HepG2 (cell line): ENCODE results near the gene TTC39C. TPM values are rescaled to one million over a fixed set of nuclear protein-coding genes. Genes with fewer than 3 reads are reported as not detected.

Source experiments
- ATAC-seq: fragments of 200-7000 bp; cut with Tn5 transposase; 3 replicates; pipeline ENCODE4 v1.9.1; 2020; ENCODE audit warnings: mild to moderate bottlenecking, moderate library complexity
- BruUV-seq: library from RNA; stranded (reverse); fragments of 400-500 nt; replicated peaks from 2 replicates; lab custom pipeline; 2021; lab: Mats Ljungman, UMichigan
- CTCF ChIA-PET: fragments of 300-600 bp; formaldehyde crosslinking; extraction: SDS; loops from one replicate; lab custom pipeline; 2021; ENCODE audit warnings: low total read pairs, inconsistent platforms, low intra/inter-chr PET ratio; lab: Yijun Ruan, JAX
- POLR2A ChIA-PET: fragments of 350-600 bp; sonication (Branson Sonifier 250); formaldehyde crosslinking; loops from one replicate; lab custom pipeline; 2020; ENCODE audit warnings: antibody characterized with exemption, inconsistent platforms; lab: Yijun Ruan, JAX
- DNase-seq: peaks from one replicate; pipeline ENCODE4 v3.0.0-alpha.2; 2015; ENCODE audit warnings: low spot score
- FAIRE-seq: peaks from 3 replicates; lab custom pipeline; 2011; peaks lifted over from hg19 to GRCh38; lab: Jason Lieb, UNC
- H2AFZ ChIP-seq: one replicate; pipeline ENCODE4 v1.6.1; 2011; ENCODE audit warnings: low read length, inconsistent platforms
- H3K27ac ChIP-seq: fragments of 300-600 bp; 3 replicates; pipeline ENCODE4 v1.8.0; 2011; ENCODE audit warnings: mixed run types, mild to moderate bottlenecking, mixed read lengths, low read length, inconsistent platforms; ENCODE audit not compliant: insufficient read depth; ENCODE audit errors: extremely low read length
- H3K27me3 ChIP-seq, 2 experiments: fragments of 200-600 bp in 1 of 2; 2 replicates in 1 of 2; 3 replicates in 1 of 2; pipeline versions ENCODE4 v1.6.0 to v1.8.0; 2011; ENCODE audit warnings: low read length in 2 of 2, mild to moderate bottlenecking in 2 of 2, moderate library complexity in 2 of 2, inconsistent platforms in 1 of 2; ENCODE audit not compliant: insufficient read depth in 2 of 2, control insufficient read depth in 1 of 2
- H3K36me3 ChIP-seq, 2 experiments: fragments of 200-600 bp in 1 of 2; replicated peaks in 1 of 2; 2 replicates in 1 of 2; 3 replicates in 1 of 2; pipeline versions ENCODE4 v1.5.1 to v1.8.0; 2011; ENCODE audit warnings: low read length in 2 of 2, inconsistent platforms in 1 of 2; ENCODE audit not compliant: insufficient read depth in 2 of 2, control insufficient read depth in 1 of 2
- H3K4me1 ChIP-seq: 2 replicates; pipeline ENCODE4 v1.5.1; 2012; ENCODE audit warnings: low read length, inconsistent platforms; ENCODE audit not compliant: insufficient read depth
- H3K4me2 ChIP-seq: 2 replicates; pipeline ENCODE4 v1.6.0; 2011; ENCODE audit warnings: low read depth, low read length, inconsistent platforms
- H3K4me3 ChIP-seq, 3 experiments: fragments of 200-600 bp in 1 of 3; sonication (generic), shearing (Covaris generic) in 1 of 3; replicated peaks in 1 of 3; 2 replicates each; pipeline ENCODE4 v1.5.1; 2011 to 2016; ENCODE audit warnings: low read length in 3 of 3, inconsistent platforms in 2 of 3, low read depth in 2 of 3, mild to moderate bottlenecking in 2 of 3, control low read depth in 1 of 3, mixed read lengths in 1 of 3; ENCODE audit not compliant: insufficient read depth in 1 of 3
- H3K79me2 ChIP-seq: one replicate; pipeline ENCODE4 v1.6.1; 2011; ENCODE audit warnings: low read length, inconsistent platforms; ENCODE audit not compliant: insufficient read depth
- H3K9ac ChIP-seq: 2 replicates; pipeline ENCODE4 v1.6.0; 2011; ENCODE audit warnings: mild to moderate bottlenecking, low read depth, low read length, inconsistent platforms; ENCODE audit not compliant: insufficient read depth
- H3K9me3 ChIP-seq: 2 replicates; pipeline ENCODE4 v1.5.1; 2012; ENCODE audit warnings: mild to moderate bottlenecking, low read length
- H4K20me1 ChIP-seq: 2 replicates; pipeline ENCODE4 v1.6.0; 2011; ENCODE audit warnings: inconsistent platforms, mild to moderate bottlenecking, low read length, moderate library complexity; ENCODE audit not compliant: insufficient read depth
- ARNT ChIP-seq: fragments of 450-650 bp; IDR thresholded peaks from 2 replicates; pipeline ENCODE4 v1.6.1; 2017
- CBX1 ChIP-seq: IDR thresholded peaks from one replicate; pipeline ENCODE4 v1.6.1; 2016; ENCODE audit warnings: antibody characterized with exemption, low read depth
- JDP2 ChIP-seq: sonication (generic); formaldehyde crosslinking; IDR thresholded peaks from 2 replicates; pipeline ENCODE4 v1.8.1; 2022; ENCODE audit warnings: missing genetic modification reagents, borderline replicate concordance
- KDM4B ChIP-seq: sonication (generic); formaldehyde crosslinking; IDR thresholded peaks from 2 replicates; pipeline ENCODE4 v1.4.0; 2020; ENCODE audit warnings: missing genetic modification reagents
- LCORL ChIP-seq, 2 experiments: fragments of 450-650 bp in 1 of 2; sonication (generic) in 1 of 2; formaldehyde crosslinking in 1 of 2; IDR thresholded peaks; 2 replicates each; pipeline versions ENCODE4 v1.5.0 to v1.6.1; 2017 to 2020; ENCODE audit warnings: antibody characterized with exemption in 1 of 2, missing genetic modification reagents in 1 of 2
- SIX4 ChIP-seq: sonication (generic); formaldehyde crosslinking; IDR thresholded peaks from 2 replicates; pipeline ENCODE4 v1.4.0; 2020; ENCODE audit warnings: missing genetic modification reagents
- SMAD9 ChIP-seq: sonication (generic); formaldehyde crosslinking; IDR thresholded peaks from 2 replicates; pipeline ENCODE4 v1.5.1; 2020; ENCODE audit warnings: mild to moderate bottlenecking, missing genetic modification reagents
- TSC22D2 ChIP-seq: sonication (generic); formaldehyde crosslinking; IDR thresholded peaks from 2 replicates; pipeline ENCODE4 v1.5.1; 2020; ENCODE audit warnings: missing genetic modification reagents, mild to moderate bottlenecking, borderline replicate concordance
- XRCC5 ChIP-seq: fragments of 200-400 bp; formaldehyde crosslinking; optimal IDR thresholded peaks from 2 replicates; pipeline ENCODE3; 2017; ENCODE audit warnings: mild to moderate bottlenecking, low read length
- ZFP90 ChIP-seq: sonication (generic); formaldehyde crosslinking; IDR thresholded peaks from 2 replicates; pipeline ENCODE4 v1.8.0; 2022; ENCODE audit warnings: missing genetic modification reagents, mild to moderate bottlenecking, inconsistent platforms, borderline replicate concordance
- ZNF354B ChIP-seq: sonication (generic); formaldehyde crosslinking; IDR thresholded peaks from 2 replicates; pipeline ENCODE4 v1.8.0; 2022; ENCODE audit warnings: mild to moderate bottlenecking, missing genetic modification reagents
- ZNF75D ChIP-seq: sonication (generic); formaldehyde crosslinking; IDR thresholded peaks from 2 replicates; pipeline ENCODE4 v1.8.1; 2023; ENCODE audit warnings: missing genetic modification reagents, mild to moderate bottlenecking, borderline replicate concordance
- ZNF784 ChIP-seq: sonication (generic); formaldehyde crosslinking; IDR thresholded peaks from 2 replicates; pipeline ENCODE4 v1.5.1; 2020; ENCODE audit warnings: missing genetic modification reagents, mild to moderate bottlenecking, borderline replicate concordance
- WGBS: methylation state at CpG from one replicate; pipeline ENCODE4 v1.1.6; 2017; ENCODE audit warnings: low lambda C conversion rate; 5-methylcytosine and 5-hydroxymethylcytosine counted together
- in situ Hi-C: cut with HindIII; loops from 2 replicates; pipeline ENCODE4 v1.10.0; 2017; ENCODE audit warnings: low pct_unique_long_range_greater_than_20kb; ENCODE audit not compliant: extremely low pct_ligation_motif_present
- intact Hi-C: fragments of 100-400 bp; cut with micrococcal nuclease; formaldehyde crosslinking; loops from one replicate; pipeline ENCODE4 v1.10.0; 2022; ENCODE audit not compliant: unreplicated experiment
- polyA plus RNA-seq, 8 experiments: library from polyadenylated mRNA; depleted of rRNA in 3 of 8; stranded (reverse) in 7 of 8; unstranded in 1 of 8; fragments of >200 nt; fragmentation: Illumina TruSeq in 4 of 8; extraction: Trizol in 4 of 8; gene quantifications; 2 replicates each; pipeline versions ENCODE4 v1.2.1 to v1.2.3, GENCODE V29; 2011 to 2016; ENCODE audit warnings: low read depth in 4 of 8, missing spikeins in 1 of 8, mixed read lengths in 1 of 8; ENCODE audit not compliant: insufficient read depth in 1 of 8
- total RNA-seq, 5 experiments: library from RNA; depleted of rRNA; stranded (reverse); fragments of >200 nt; fragmentation: Illumina TruSeq; extraction: Trizol; gene quantifications; 2 replicates each; pipeline ENCODE4 v1.2.3, GENCODE V29; 2016; ENCODE audit warnings: low read depth in 1 of 5

Gene TTC39C
- total and polyA plus RNA-seq, 2 of the 13 experiments (the other 11 are each of a cell fraction or from before 2014, with no cell fraction given) = 19.1 to 25.9 TPM

- WGBS = 0% methylated on average over 1 of the region's 1 CpG
- Histone ChIP-seq H4K20me1 (no peaks in the 10 kb centered on the region), H3K9ac (no peak overlapping the region), H3K9me3 (no peaks in the 10 kb centered on the region), H2AFZ (no peak overlapping the region), H3K79me2 (no peaks in the 10 kb centered on the region), H3K4me2 (no peak overlapping the region), H3K36me3 (no peaks in the 10 kb centered on the region), H3K4me3 (no peak overlapping the region), H3K4me1 (no peaks in the 10 kb centered on the region), H3K27ac (no peak overlapping the region), H3K27me3 (peaks cover 0 to 36% of the 10 kb centered on the region in 2 experiments; a peak in 3 of 5 replicates)
- DNase-seq (no peak), ATAC-seq (no peak), FAIRE-seq (no peak)
- intact Hi-C loops = no loop called here
- in situ Hi-C loops = no loop called here
- CTCF ChIA-PET = no interaction called here
- TF ChIP-seq SMAD9 (CRISPR knock-in tag) (no peak), ZFP90 (CRISPR knock-in tag) (no peak), XRCC5 (no peak), CBX1 (no peak), ZNF784 (no peak), LCORL (IDR thresholded peaks at IDR 0.05) (no peak), LCORL (CRISPR knock-in tag; IDR thresholded peaks at IDR 0.05) (no peak), JDP2 (CRISPR knock-in tag) (no peak), TSC22D2 (no peak), ZNF75D (CRISPR knock-in tag) (no peak), KDM4B (CRISPR knock-in tag) (no peak), ZNF354B (CRISPR knock-in tag) (no peak), SIX4 (CRISPR knock-in tag) (no peak), ARNT (no peak)
- POLR2A ChIA-PET = no interaction called here
- BruUV-seq = no TSS peak
These were observed 5.3 kb upstream of the TTC39C start for GRCh38 chr18:24009246-24009645.
